OCI-LY1 (cell line): ENCODE results near the gene FOXK1.

Source experiments
- H2AFZ ChIP-seq: fragments of 200-600 bp; sonication (generic), shearing (Covaris generic); 2 replicates; pipeline ENCODE4 v1.6.0; 2014; ENCODE audit warnings: antibody characterized with exemption, mild to moderate bottlenecking, low read length
- H3F3A ChIP-seq: fragments of 200-600 bp; sonication (generic), shearing (Covaris generic); 2 replicates; pipeline ENCODE4 v1.6.0; 2014; ENCODE audit warnings: mild to moderate bottlenecking, antibody characterized with exemption, low read length, moderate library complexity; ENCODE audit not compliant: insufficient read depth
- H3K27ac ChIP-seq: fragments of 200-600 bp; sonication (generic); 2 replicates; pipeline ENCODE4 v1.5.1; 2014; ENCODE audit warnings: low read length, mixed run types, mild to moderate bottlenecking, low read depth; ENCODE audit not compliant: poor library complexity, severe bottlenecking
- H3K27me3 ChIP-seq: fragments of 200-600 bp; sonication (generic); 2 replicates; pipeline ENCODE4 v1.6.0; 2014; ENCODE audit warnings: antibody characterized with exemption, mild to moderate bottlenecking, low read length, moderate library complexity; ENCODE audit not compliant: insufficient read depth
- H3K36me3 ChIP-seq: fragments of 200-600 bp; sonication (generic); 2 replicates; pipeline ENCODE4 v1.6.1; 2014; ENCODE audit warnings: mild to moderate bottlenecking, antibody characterized with exemption, low read length, moderate library complexity, mixed read lengths; ENCODE audit not compliant: insufficient read depth
- H3K4me1 ChIP-seq: fragments of 200-600 bp; sonication (generic); 2 replicates; pipeline ENCODE4 v1.5.1; 2014; ENCODE audit warnings: mild to moderate bottlenecking, low read length, moderate library complexity; ENCODE audit not compliant: insufficient read depth, severe bottlenecking
- H3K4me2 ChIP-seq: fragments of 200-600 bp; sonication (generic), shearing (Covaris generic); 2 replicates; pipeline ENCODE4 v1.6.1; 2014; ENCODE audit warnings: low read length
- H3K4me3 ChIP-seq: fragments of 200-600 bp; sonication (generic); 2 replicates; pipeline ENCODE4 v1.5.1; 2014; ENCODE audit warnings: low read length, low read depth, mild to moderate bottlenecking, mixed read lengths; ENCODE audit not compliant: poor library complexity, severe bottlenecking
- H3K79me2 ChIP-seq: fragments of 200-600 bp; shearing (Covaris generic); 2 replicates; pipeline ENCODE4 v1.6.1; 2016; ENCODE audit warnings: mixed run types, low read length, mixed read lengths; ENCODE audit not compliant: insufficient read depth
- H3K9ac ChIP-seq: fragments of 200-600 bp; sonication (generic), shearing (Covaris generic); 2 replicates; pipeline ENCODE4 v1.6.1; 2014; ENCODE audit warnings: mild to moderate bottlenecking, low read length, mixed read lengths
- H3K9me2 ChIP-seq: fragments of 200-600 bp; sonication (generic), shearing (Covaris generic); 2 replicates; pipeline ENCODE4 v1.6.1; 2014; ENCODE audit warnings: low read depth, mild to moderate bottlenecking, low read length, mixed read lengths
- H3K9me3 ChIP-seq: fragments of 200-600 bp; shearing (Covaris generic); 2 replicates; pipeline ENCODE4 v1.6.1; 2014; ENCODE audit warnings: low read length, mixed read lengths
- H4K20me1 ChIP-seq: fragments of 200-600 bp; sonication (generic), shearing (Covaris generic); 2 replicates; pipeline ENCODE4 v1.6.0; 2016; ENCODE audit warnings: mild to moderate bottlenecking, low read length; ENCODE audit not compliant: insufficient read depth
- CTCF ChIP-seq: fragments of 200-600 bp; sonication (generic), shearing (Covaris generic); IDR thresholded peaks from 2 replicates; pipeline ENCODE4 v1.5.1; 2017; ENCODE audit warnings: mild to moderate bottlenecking, antibody characterized with exemption, low read length, moderate library complexity, mixed read lengths
- EZH2 ChIP-seq: fragments of 200-600 bp; sonication (generic), shearing (Covaris generic); IDR thresholded peaks from 2 replicates; pipeline ENCODE4 v1.8.0; 2017; ENCODE audit warnings: borderline replicate concordance, mixed run types, mild to moderate bottlenecking, antibody characterized with exemption, low read length, moderate library complexity, mixed read lengths

Gene FOXK1

DNA sequence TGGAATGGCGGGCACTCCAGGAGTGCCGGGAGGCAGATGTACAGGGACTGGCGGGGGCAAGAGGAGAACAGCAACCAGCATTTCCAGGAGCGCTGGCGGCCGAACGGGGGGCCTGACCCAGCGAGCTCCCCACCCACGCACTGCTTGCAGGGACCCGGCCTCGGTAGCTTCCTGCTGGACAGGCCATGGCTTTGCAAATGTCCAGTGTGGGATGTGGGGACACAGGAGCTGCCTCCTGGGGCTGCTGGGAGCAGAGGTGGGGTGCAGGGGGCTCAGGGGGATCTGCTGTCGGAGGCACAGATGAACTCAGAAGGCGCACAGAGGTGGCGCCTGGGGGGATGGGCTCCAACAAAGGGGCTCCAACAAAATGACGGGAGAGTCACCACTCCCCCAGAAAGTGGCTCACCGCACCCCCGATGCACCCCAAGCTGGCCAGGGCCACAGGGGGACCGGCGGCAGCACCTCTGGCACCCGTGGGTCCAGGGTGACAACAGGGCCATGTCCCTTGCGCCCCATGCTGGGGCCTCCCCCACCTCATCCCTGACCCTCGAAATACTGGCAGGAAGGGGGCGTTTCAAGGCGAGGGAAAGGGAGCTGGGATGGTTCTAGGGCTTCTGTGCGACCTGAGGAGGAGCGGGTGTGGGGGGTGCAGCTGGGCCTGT, 134.5 kb downstream of the FOXK1 start:
- no peak overlapping the region for H3K9ac ChIP-seq
- H4K20me1 ChIP-seq: no peaks in the 10 kb centered on the region
- no peaks in the 10 kb centered on the region for H3F3A ChIP-seq
- H3K4me1 ChIP-seq: no peaks in the 10 kb centered on the region
- H3K4me3 ChIP-seq: no peak overlapping the region
- H3K9me3 ChIP-seq: no peaks in the 10 kb centered on the region
- no peaks in the 10 kb centered on the region for H3K79me2 ChIP-seq
- no peak overlapping the region for H3K4me2 ChIP-seq
- H3K36me3 ChIP-seq: no peaks in the 10 kb centered on the region
- TF ChIP-seq EZH2: no peak
- no peak overlapping the region for H3K27ac ChIP-seq
- no peaks in the 10 kb centered on the region for H3K9me2 ChIP-seq
- peaks cover 4% of the 10 kb centered on the region; the same call in 1 of the 2 replicates for H3K27me3 ChIP-seq
- H2AFZ ChIP-seq: no peak overlapping the region

DNA sequence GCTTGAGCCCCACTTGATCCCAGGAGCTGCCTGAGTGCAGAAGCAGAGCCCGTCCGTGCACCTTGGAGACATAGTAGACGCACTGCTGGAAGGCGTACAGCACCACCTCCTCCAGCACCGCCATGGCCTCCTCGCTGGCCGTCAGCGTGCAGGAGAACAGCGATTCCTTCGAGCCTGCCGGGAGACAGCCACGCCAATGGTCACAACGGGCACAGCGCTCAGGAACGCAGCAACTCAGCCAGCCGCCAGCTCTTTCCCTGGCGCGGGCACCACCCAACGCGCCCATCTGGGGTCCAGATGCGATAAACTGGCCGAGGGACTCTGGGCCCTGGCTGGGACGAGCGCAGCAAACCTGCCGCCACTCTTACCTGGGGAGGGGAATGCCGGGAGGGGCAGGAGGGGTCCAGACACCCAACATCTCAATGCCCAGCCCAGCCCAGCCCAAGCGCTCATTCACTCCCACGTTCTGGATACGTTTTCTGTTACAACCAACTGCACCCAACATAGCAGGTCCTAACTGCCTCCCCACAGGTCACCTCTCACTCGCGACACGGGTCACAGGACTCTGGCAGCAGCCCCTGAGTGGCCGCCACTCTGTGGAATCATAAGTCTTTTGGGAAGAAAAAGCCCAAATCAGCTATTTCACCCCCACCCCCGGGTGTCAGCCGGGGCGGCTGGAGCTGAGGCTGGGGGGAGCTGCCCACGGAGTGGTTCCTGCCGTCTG, 135.2 kb downstream of the FOXK1 start:
- Histone ChIP-seq H3K4me3 (no peak overlapping the region), H4K20me1 (no peaks in the 10 kb centered on the region), H3K4me1 (no peaks in the 10 kb centered on the region), H3K4me2 (no peak overlapping the region), H3F3A (no peaks in the 10 kb centered on the region), H3K79me2 (no peaks in the 10 kb centered on the region), H3K27ac (no peak overlapping the region), H3K27me3 (peaks cover 4% of the 10 kb centered on the region; the same call in 1 of the 2 replicates), H3K36me3 (no peaks in the 10 kb centered on the region), H3K9ac (no peak overlapping the region), H2AFZ (no peak overlapping the region), H3K9me3 (no peaks in the 10 kb centered on the region), H3K9me2 (no peaks in the 10 kb centered on the region)
- TF ChIP-seq CTCF: no peak
- no peak for TF ChIP-seq EZH2

GRCh38 chr7:4818000-4818794, 136.1 kb downstream of the FOXK1 start:
- Histone ChIP-seq H3K27ac (no peak overlapping the region), H3K9me3 (no peaks in the 10 kb centered on the region), H3K36me3 (no peaks in the 10 kb centered on the region), H3F3A (no peaks in the 10 kb centered on the region), H2AFZ (no peak overlapping the region), H3K9ac (no peak overlapping the region), H3K4me2 (no peak overlapping the region), H4K20me1 (no peaks in the 10 kb centered on the region), H3K9me2 (no peaks in the 10 kb centered on the region), H3K27me3 (peaks cover under 1% of the 10 kb centered on the region; the same call in 1 of the 2 replicates), H3K4me3 (no peak overlapping the region), H3K79me2 (no peaks in the 10 kb centered on the region), H3K4me1 (no peaks in the 10 kb centered on the region)
- TF ChIP-seq CTCF: no peak
- no peak for TF ChIP-seq EZH2
